Measurements from ENCODE around the gene IL5RA.

- TF ChIP-seq ZNF24 (IDR thresholded peaks at IDR 0.05) (no peak), IRF3 (IDR thresholded peaks at IDR 0.05) (no peak), ETV6 (conservative IDR thresholded peaks at IDR 0.05 in 1 of 2, IDR thresholded peaks at IDR 0.05 in 1 of 2; ENCODE audit: borderline replicate concordance in 1 of 2, low read depth in 1 of 2) (no peak), SRF (IDR thresholded peaks at IDR 0.05; ENCODE audit: low read depth in 2 of 2, low read length in 2 of 2) (no peak)
These were observed 35.7 kb upstream of the IL5RA start for GRCh38 chr3:3145831-3146230.

Data from GM12878 (cell line).